ENCODE data around the gene VPS18. TPM values are rescaled to one million over a fixed set of nuclear protein-coding genes. Genes with fewer than 3 reads are reported as not detected.

Gene VPS18, protein sequence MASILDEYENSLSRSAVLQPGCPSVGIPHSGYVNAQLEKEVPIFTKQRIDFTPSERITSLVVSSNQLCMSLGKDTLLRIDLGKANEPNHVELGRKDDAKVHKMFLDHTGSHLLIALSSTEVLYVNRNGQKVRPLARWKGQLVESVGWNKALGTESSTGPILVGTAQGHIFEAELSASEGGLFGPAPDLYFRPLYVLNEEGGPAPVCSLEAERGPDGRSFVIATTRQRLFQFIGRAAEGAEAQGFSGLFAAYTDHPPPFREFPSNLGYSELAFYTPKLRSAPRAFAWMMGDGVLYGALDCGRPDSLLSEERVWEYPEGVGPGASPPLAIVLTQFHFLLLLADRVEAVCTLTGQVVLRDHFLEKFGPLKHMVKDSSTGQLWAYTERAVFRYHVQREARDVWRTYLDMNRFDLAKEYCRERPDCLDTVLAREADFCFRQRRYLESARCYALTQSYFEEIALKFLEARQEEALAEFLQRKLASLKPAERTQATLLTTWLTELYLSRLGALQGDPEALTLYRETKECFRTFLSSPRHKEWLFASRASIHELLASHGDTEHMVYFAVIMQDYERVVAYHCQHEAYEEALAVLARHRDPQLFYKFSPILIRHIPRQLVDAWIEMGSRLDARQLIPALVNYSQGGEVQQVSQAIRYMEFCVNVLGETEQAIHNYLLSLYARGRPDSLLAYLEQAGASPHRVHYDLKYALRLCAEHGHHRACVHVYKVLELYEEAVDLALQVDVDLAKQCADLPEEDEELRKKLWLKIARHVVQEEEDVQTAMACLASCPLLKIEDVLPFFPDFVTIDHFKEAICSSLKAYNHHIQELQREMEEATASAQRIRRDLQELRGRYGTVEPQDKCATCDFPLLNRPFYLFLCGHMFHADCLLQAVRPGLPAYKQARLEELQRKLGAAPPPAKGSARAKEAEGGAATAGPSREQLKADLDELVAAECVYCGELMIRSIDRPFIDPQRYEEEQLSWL
- total RNA-seq (2021; fragmentation: NEBNext Ultra II Directional; extraction: Animal tissue kit (Norgen Biotek cat#: 25700)), result 10 to 100 TPM; 27.7 to 33.1 (median 31.2) TPM
- long read RNA-seq, transcript VPS18-201 (5 exons, 3,895 nt), result major isoform, 12 of 26 reads
- long read RNA-seq, partial matches to known transcripts, result 11 of 26 reads
- long read RNA-seq, other reads (novel, unspliced or antisense), result 3 of 26 reads

DNA sequence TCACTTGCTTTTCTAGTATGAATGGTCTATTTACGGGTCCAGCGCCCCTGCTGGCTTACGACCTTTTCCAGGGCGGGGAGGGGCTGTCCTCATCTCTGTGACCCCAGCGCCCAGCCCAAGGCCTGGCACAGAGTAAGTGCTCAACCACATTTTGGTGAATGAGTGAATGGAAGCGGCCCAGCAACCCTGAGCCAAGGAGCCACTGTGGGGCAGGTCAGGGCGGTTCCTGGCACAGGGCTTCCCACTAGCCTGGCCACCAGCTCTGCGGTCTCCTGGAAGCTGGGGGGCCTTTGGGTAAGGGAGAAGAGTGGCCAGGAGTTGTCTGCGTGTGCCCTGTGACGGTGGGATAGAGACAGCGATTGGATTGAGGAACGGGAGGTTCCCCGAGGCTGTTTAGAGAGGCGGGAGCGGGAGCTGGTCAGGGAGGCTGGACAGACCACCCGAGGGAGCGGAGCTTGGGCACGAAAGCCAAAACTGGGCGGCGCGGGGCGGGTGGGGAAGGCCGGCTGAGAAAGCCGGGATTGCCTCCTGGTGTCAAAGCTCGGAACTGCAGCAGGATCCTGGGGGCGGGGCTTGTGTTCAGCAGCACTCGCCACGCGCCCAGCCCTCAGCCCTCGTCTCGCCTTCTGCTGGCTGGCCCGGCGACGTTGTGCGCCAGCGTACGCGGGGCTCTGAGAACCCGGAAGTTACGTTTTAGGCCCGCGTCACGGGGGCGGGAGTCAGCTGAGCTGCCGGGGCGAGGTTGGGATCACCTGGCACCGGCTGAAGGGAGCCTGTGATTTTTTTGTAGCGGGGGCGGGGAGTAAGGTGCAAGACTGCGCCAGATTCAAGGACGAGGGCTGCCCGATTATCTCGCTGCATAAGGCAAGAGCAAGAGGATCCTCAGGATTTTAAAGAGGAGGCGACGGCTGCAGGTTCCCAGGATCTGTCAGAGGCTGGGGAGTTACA lies at the start of gene VPS18:
VPS18 (plus strand) TSS at position 718 of the 948 bp plus-strand sequence. CDS start 319 bp downstream, outside the sequence.
- Mint-ChIP-seq H3K27me3 (ENCODE audit: insufficient read depth) (peaks cover 5% of the 10 kb centered on the region), H3K36me3 (ENCODE audit: low read depth) (peaks cover 5% of the 10 kb centered on the region), H3K4me1 (ENCODE audit: low read depth) (peaks cover 21% of the 10 kb centered on the region), H3K4me3 (peak within 1 kb of the TSS; percentile 100), H3K27ac (peak within 1 kb of the TSS; percentile 99), H3K9me3 (no peaks in the 10 kb centered on the region)
- peak; percentile 95 for DNase-seq
- TF ChIP-seq, protein P1, sequence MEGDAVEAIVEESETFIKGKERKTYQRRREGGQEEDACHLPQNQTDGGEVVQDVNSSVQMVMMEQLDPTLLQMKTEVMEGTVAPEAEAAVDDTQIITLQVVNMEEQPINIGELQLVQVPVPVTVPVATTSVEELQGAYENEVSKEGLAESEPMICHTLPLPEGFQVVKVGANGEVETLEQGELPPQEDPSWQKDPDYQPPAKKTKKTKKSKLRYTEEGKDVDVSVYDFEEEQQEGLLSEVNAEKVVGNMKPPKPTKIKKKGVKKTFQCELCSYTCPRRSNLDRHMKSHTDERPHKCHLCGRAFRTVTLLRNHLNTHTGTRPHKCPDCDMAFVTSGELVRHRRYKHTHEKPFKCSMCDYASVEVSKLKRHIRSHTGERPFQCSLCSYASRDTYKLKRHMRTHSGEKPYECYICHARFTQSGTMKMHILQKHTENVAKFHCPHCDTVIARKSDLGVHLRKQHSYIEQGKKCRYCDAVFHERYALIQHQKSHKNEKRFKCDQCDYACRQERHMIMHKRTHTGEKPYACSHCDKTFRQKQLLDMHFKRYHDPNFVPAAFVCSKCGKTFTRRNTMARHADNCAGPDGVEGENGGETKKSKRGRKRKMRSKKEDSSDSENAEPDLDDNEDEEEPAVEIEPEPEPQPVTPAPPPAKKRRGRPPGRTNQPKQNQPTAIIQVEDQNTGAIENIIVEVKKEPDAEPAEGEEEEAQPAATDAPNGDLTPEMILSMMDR (IDR thresholded peaks at IDR 0.05), result peak; percentile 94

DNA sequence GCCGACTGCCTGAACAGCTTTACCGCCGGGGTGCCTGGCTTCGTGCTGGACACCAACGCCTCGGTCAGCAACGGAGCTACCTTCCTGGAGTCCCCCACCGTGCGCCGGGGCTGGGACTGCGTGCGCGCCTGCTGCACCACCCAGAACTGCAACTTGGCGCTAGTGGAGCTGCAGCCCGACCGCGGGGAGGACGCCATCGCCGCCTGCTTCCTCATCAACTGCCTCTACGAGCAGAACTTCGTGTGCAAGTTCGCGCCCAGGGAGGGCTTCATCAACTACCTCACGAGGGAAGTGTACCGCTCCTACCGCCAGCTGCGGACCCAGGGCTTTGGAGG lies 49.6 kb upstream of the VPS18 start:
- Mint-ChIP-seq H3K27ac (no peak overlapping the region), H3K4me3 (peak overlapping the region; percentile 60)

GRCh38 chr15:40845036-40845435 lies 49.2 kb upstream of the VPS18 start:
- Mint-ChIP-seq H3K9me3 (no peaks in the 10 kb centered on the region), H3K36me3 (ENCODE audit: low read depth) (no peaks in the 10 kb centered on the region), H3K27me3 (ENCODE audit: insufficient read depth) (peaks cover 33% of the 10 kb centered on the region), H3K4me1 (ENCODE audit: low read depth) (0 out of 2 replicates have a peak, but pooled peaks cover 10% of the 10 kb centered on the region), H3K27ac (no peak overlapping the region), H3K4me3 (peak overlapping the region; percentile 60)
- DNase-seq, result no peak
- TF ChIP-seq, protein P1 (IDR thresholded peaks at IDR 0.05), result no peak

More for the DNA sequence above, 49.6 kb upstream of the VPS18 start:
- Mint-ChIP-seq H3K9me3 (no peaks in the 10 kb centered on the region), H3K27me3 (ENCODE audit: insufficient read depth) (peaks cover 33% of the 10 kb centered on the region), H3K36me3 (ENCODE audit: low read depth) (no peaks in the 10 kb centered on the region), H3K4me1 (ENCODE audit: low read depth) (0 out of 2 replicates have a peak, but pooled peaks cover 10% of the 10 kb centered on the region)
- TF ChIP-seq, protein P1 (IDR thresholded peaks at IDR 0.05), result no peak
- no peak for DNase-seq

- no peaks in the 10 kb centered on the region for H3K9me3 Mint-ChIP-seq
- H3K27me3 Mint-ChIP-seq (ENCODE audit: insufficient read depth), result peaks cover 36% of the 10 kb centered on the region
- DNase-seq, result no peak
- H3K4me3 Mint-ChIP-seq, result no peak overlapping the region
- TF ChIP-seq, protein P1 (IDR thresholded peaks at IDR 0.05), result no peak
- H3K4me1 Mint-ChIP-seq (ENCODE audit: low read depth), result 0 out of 2 replicates have a peak, but pooled peaks cover 10% of the 10 kb centered on the region
- no peaks in the 10 kb centered on the region for H3K36me3 Mint-ChIP-seq (ENCODE audit: low read depth)
- H3K27ac Mint-ChIP-seq, result no peak overlapping the region
Measured at GRCh38 chr15:40845511-40846284, 48.6 kb upstream of the VPS18 start.
